ENCODE data around the gene MDGA2.
"Not testable (repeated sequence)": the region's sequence is repeated elsewhere in the genome, so short reads cannot be mapped to it uniquely, and the experiment has no call there.

Gene MDGA2

GRCh38 chr14:47624126-47624525 lies 51.3 kb downstream of the MDGA2 start:
- not testable (repeated sequence) for H3K18ac ChIP-seq (ENCODE audit: low read length); H3K9ac ChIP-seq (ENCODE audit: low read depth, low read length, poor library complexity); H2AFZ ChIP-seq (ENCODE audit: low read length); H4K91ac ChIP-seq (ENCODE audit: low read depth, low read length, poor library complexity); H3K4me1 ChIP-seq (ENCODE audit: control insufficient read depth in 2 of 2, insufficient read depth in 1 of 2, low read depth in 1 of 2, low read length in 2 of 2); H2BK120ac ChIP-seq (ENCODE audit: low read depth, low read length); H3K23ac ChIP-seq (ENCODE audit: low read depth, low read length, poor library complexity); H2BK5ac ChIP-seq (ENCODE audit: low read length); H3K4ac ChIP-seq (ENCODE audit: low read length); H3K9me3 ChIP-seq (replicated peaks in 1 of 2; ENCODE audit: control insufficient read depth in 2 of 2, insufficient read depth in 1 of 2, low read depth in 1 of 2, low read length in 2 of 2); H2AK5ac ChIP-seq (ENCODE audit: low read depth, low read length); DNase-seq (ENCODE audit: low spot score); H2BK15ac ChIP-seq (ENCODE audit: low read length); H4K8ac ChIP-seq (ENCODE audit: low read depth, low read length); H2BK12ac ChIP-seq (ENCODE audit: low read length); H3K79me1 ChIP-seq (ENCODE audit: low read depth, low read length); H3K14ac ChIP-seq (ENCODE audit: low read length); H3K4me3 ChIP-seq (ENCODE audit: low read length in 2 of 2); H3K27me3 ChIP-seq (ENCODE audit: control insufficient read depth in 3 of 3, insufficient read depth in 3 of 3, low read depth in 1 of 3, low read length in 3 of 3); H3K36me3 ChIP-seq (replicated peaks in 1 of 2; ENCODE audit: control insufficient read depth in 2 of 2, insufficient read depth in 2 of 2, low read length in 2 of 2); H3K27ac ChIP-seq (replicated peaks; ENCODE audit: low read length); H3K4me2 ChIP-seq (ENCODE audit: insufficient read depth, low read length, poor library complexity, severe bottlenecking)
- WGBS, 2 donors (ENCODE audit: extremely low coverage in 2 of 2, insufficient read length in 2 of 2, insufficient replicate concordance in 1 of 2) = no CpG with 5 or more reads among the region's 13 CpGs

GRCh38 chr14:47619392-47619791 lies 56.0 kb downstream of the MDGA2 start:
- Histone ChIP-seq H2BK15ac (ENCODE audit: low read length) (no peak overlapping the region), H3K9ac (ENCODE audit: low read depth, low read length, poor library complexity) (no peak overlapping the region), H3K4me3 (ENCODE audit: low read length in 2 of 2) (no peak overlapping the region), H3K23ac (ENCODE audit: low read depth, low read length, poor library complexity) (no peak overlapping the region), H4K8ac (ENCODE audit: low read depth, low read length) (no peak overlapping the region), H3K27me3 (ENCODE audit: control insufficient read depth in 3 of 3, insufficient read depth in 3 of 3, low read depth in 1 of 3, low read length in 3 of 3) (no peaks in the 10 kb centered on the region), H3K36me3 (replicated peaks in 1 of 2; ENCODE audit: control insufficient read depth in 2 of 2, insufficient read depth in 2 of 2, low read length in 2 of 2) (no peaks in the 10 kb centered on the region), H3K79me1 (ENCODE audit: low read depth, low read length) (no peaks in the 10 kb centered on the region), H3K4me2 (ENCODE audit: insufficient read depth, low read length, poor library complexity, severe bottlenecking) (no peak overlapping the region), H3K14ac (ENCODE audit: low read length) (no peak overlapping the region), H2BK12ac (ENCODE audit: low read length) (no peak overlapping the region), H3K18ac (ENCODE audit: low read length) (no peak overlapping the region), H3K4me1 (ENCODE audit: control insufficient read depth in 2 of 2, insufficient read depth in 1 of 2, low read depth in 1 of 2, low read length in 2 of 2) (no peaks in the 10 kb centered on the region), H3K9me3 (replicated peaks in 1 of 2; ENCODE audit: control insufficient read depth in 2 of 2, insufficient read depth in 1 of 2, low read depth in 1 of 2, low read length in 2 of 2) (no peaks in the 10 kb centered on the region), H2AFZ (ENCODE audit: low read length) (no peak overlapping the region), H2BK5ac (ENCODE audit: low read length) (no peak overlapping the region), H3K27ac (replicated peaks; ENCODE audit: low read length) (no peak overlapping the region), H2BK120ac (ENCODE audit: low read depth, low read length) (no peak overlapping the region), H4K91ac (ENCODE audit: low read depth, low read length, poor library complexity) (no peak overlapping the region), H3K4ac (ENCODE audit: low read length) (no peak overlapping the region), H2AK5ac (ENCODE audit: low read depth, low read length) (no peak overlapping the region)
- DNase-seq (ENCODE audit: low spot score) = no peak
- no CpG with 5 or more reads among the region's 3 CpGs for WGBS, 2 donors (ENCODE audit: extremely low coverage in 2 of 2, insufficient read length in 2 of 2, insufficient replicate concordance in 1 of 2)

- no peaks in the 10 kb centered on the region for H3K36me3 ChIP-seq (replicated peaks in 1 of 2; ENCODE audit: control insufficient read depth in 2 of 2, insufficient read depth in 2 of 2, low read length in 2 of 2)
- no peak overlapping the region for H2BK120ac ChIP-seq (ENCODE audit: low read depth, low read length)
- peaks cover 0 to 11% of the 10 kb centered on the region in 2 donors for H3K4me1 ChIP-seq (ENCODE audit: control insufficient read depth in 2 of 2, insufficient read depth in 1 of 2, low read depth in 1 of 2, low read length in 2 of 2)
- H3K9me3 ChIP-seq (replicated peaks in 1 of 2; ENCODE audit: control insufficient read depth in 2 of 2, insufficient read depth in 1 of 2, low read depth in 1 of 2, low read length in 2 of 2) = no peaks in the 10 kb centered on the region
- no peak overlapping the region for H2BK5ac ChIP-seq (ENCODE audit: low read length)
- no peak overlapping the region for H4K8ac ChIP-seq (ENCODE audit: low read depth, low read length)
- no peak for DNase-seq (ENCODE audit: low spot score)
- no CpG with 5 or more reads among the region's 3 CpGs for WGBS, 2 donors (ENCODE audit: extremely low coverage in 2 of 2, insufficient read length in 2 of 2, insufficient replicate concordance in 1 of 2)
- H3K27ac ChIP-seq (replicated peaks; ENCODE audit: low read length) = no peak overlapping the region
- no peak overlapping the region for H2AFZ ChIP-seq (ENCODE audit: low read length)
- no peak overlapping the region for H3K14ac ChIP-seq (ENCODE audit: low read length)
- no peak overlapping the region for H3K23ac ChIP-seq (ENCODE audit: low read depth, low read length, poor library complexity)
- no peak overlapping the region for H3K9ac ChIP-seq (ENCODE audit: low read depth, low read length, poor library complexity)
- no peak overlapping the region for H2BK15ac ChIP-seq (ENCODE audit: low read length)
- H3K4me3 ChIP-seq (ENCODE audit: low read length in 2 of 2) = no peak overlapping the region
- no peak overlapping the region for H3K4ac ChIP-seq (ENCODE audit: low read length)
- no peak overlapping the region for H3K4me2 ChIP-seq (ENCODE audit: insufficient read depth, low read length, poor library complexity, severe bottlenecking)
- no peaks in the 10 kb centered on the region for H3K27me3 ChIP-seq (ENCODE audit: control insufficient read depth in 3 of 3, insufficient read depth in 3 of 3, low read depth in 1 of 3, low read length in 3 of 3)
- no peak overlapping the region for H3K18ac ChIP-seq (ENCODE audit: low read length)
- no peaks in the 10 kb centered on the region for H3K79me1 ChIP-seq (ENCODE audit: low read depth, low read length)
- no peak overlapping the region for H4K91ac ChIP-seq (ENCODE audit: low read depth, low read length, poor library complexity)
- H2BK12ac ChIP-seq (ENCODE audit: low read length) = no peak overlapping the region
- H2AK5ac ChIP-seq (ENCODE audit: low read depth, low read length) = no peak overlapping the region
Observed at GRCh38 chr14:47606566-47606965, 68.8 kb downstream of the MDGA2 start.

GRCh38 chr14:47596860-47597259 lies 78.5 kb downstream of the MDGA2 start:
- H3K9ac ChIP-seq (ENCODE audit: low read depth, low read length, poor library complexity) = no peak overlapping the region
- H2BK15ac ChIP-seq (ENCODE audit: low read length) = no peak overlapping the region
- no peak overlapping the region for H3K14ac ChIP-seq (ENCODE audit: low read length)
- H2BK12ac ChIP-seq (ENCODE audit: low read length) = no peak overlapping the region
- H3K79me1 ChIP-seq (ENCODE audit: low read depth, low read length) = no peaks in the 10 kb centered on the region
- no peak overlapping the region for H3K18ac ChIP-seq (ENCODE audit: low read length)
- no peak overlapping the region for H2BK120ac ChIP-seq (ENCODE audit: low read depth, low read length)
- H2AK5ac ChIP-seq (ENCODE audit: low read depth, low read length) = no peak overlapping the region
- no peak overlapping the region for H4K8ac ChIP-seq (ENCODE audit: low read depth, low read length)
- no peak for DNase-seq (ENCODE audit: low spot score)
- peaks cover 0 to 10% of the 10 kb centered on the region in 2 donors for H3K4me1 ChIP-seq (ENCODE audit: control insufficient read depth in 2 of 2, insufficient read depth in 1 of 2, low read depth in 1 of 2, low read length in 2 of 2)
- WGBS, 2 donors (ENCODE audit: extremely low coverage in 2 of 2, insufficient read length in 2 of 2, insufficient replicate concordance in 1 of 2) = no CpG with 5 or more reads among the region's 2 CpGs
- no peak overlapping the region for H2AFZ ChIP-seq (ENCODE audit: low read length)
- no peak overlapping the region for H4K91ac ChIP-seq (ENCODE audit: low read depth, low read length, poor library complexity)
- H3K4me3 ChIP-seq (ENCODE audit: low read length in 2 of 2) = no peak overlapping the region
- H3K27me3 ChIP-seq (ENCODE audit: control insufficient read depth in 3 of 3, insufficient read depth in 3 of 3, low read depth in 1 of 3, low read length in 3 of 3) = no peaks in the 10 kb centered on the region
- H2BK5ac ChIP-seq (ENCODE audit: low read length) = no peak overlapping the region
- H3K23ac ChIP-seq (ENCODE audit: low read depth, low read length, poor library complexity) = no peak overlapping the region
- no peak overlapping the region for H3K27ac ChIP-seq (replicated peaks; ENCODE audit: low read length)
- peaks cover 0 to 4% of the 10 kb centered on the region in 2 donors for H3K9me3 ChIP-seq (replicated peaks in 1 of 2; ENCODE audit: control insufficient read depth in 2 of 2, insufficient read depth in 1 of 2, low read depth in 1 of 2, low read length in 2 of 2)
- no peaks in the 10 kb centered on the region for H3K36me3 ChIP-seq (replicated peaks in 1 of 2; ENCODE audit: control insufficient read depth in 2 of 2, insufficient read depth in 2 of 2, low read length in 2 of 2)
- H3K4me2 ChIP-seq (ENCODE audit: insufficient read depth, low read length, poor library complexity, severe bottlenecking) = no peak overlapping the region
- no peak overlapping the region for H3K4ac ChIP-seq (ENCODE audit: low read length)

All from neuronal stem cell (in vitro differentiated cells).